AG09319 (cell line): ENCODE results near the gene EPM2A.

ENCODE experiments used
- DNase-seq: peaks from one replicate; pipeline ENCODE4 v3.0.0-alpha.2; 2010; ENCODE audit warnings: low read depth; ENCODE audit errors: extremely low read depth
- CTCF ChIP-seq: IDR thresholded peaks from 2 replicates; pipeline ENCODE4 v1.5.1; 2011; ENCODE audit warnings: low read depth, mild to moderate bottlenecking, inconsistent platforms, low read length, moderate library complexity

Gene EPM2A

DNA sequence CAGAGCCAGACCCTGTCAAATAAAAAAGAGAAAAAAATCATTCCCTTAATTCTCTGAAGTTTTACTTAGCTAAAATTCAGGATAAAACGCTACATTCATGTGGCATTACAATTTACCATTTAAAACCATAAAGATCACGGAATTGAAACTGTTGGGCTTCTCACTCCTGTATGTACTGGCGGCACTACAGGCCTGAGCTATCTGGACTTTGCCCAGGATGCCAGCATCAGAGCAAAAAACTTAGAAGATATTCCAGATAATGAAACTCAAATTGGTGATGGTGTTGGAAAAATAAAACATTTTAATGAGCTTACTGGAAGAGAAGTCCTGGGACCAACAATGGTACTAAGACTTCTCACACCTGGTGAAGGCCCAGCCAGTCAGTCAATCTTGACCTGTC is 14.2 kb downstream of the EPM2A start:
- no peak for TF ChIP-seq CTCF

GRCh38 chr6:145715426-145715825 is 19.9 kb downstream of the EPM2A start:
- DNase-seq = no peak
- TF ChIP-seq CTCF = no peak

More for the DNA sequence above, 14.2 kb downstream of the EPM2A start:
- DNase-seq = no peak

- DNase-seq = no peak
- no peak for TF ChIP-seq CTCF
These were observed 20.6 kb downstream of the EPM2A start for GRCh38 chr6:145714731-145715130.

GRCh38 chr6:145713773-145714172 is 21.5 kb downstream of the EPM2A start:
- no peak for TF ChIP-seq CTCF
- no peak for DNase-seq

GRCh38 chr6:145711372-145711771 is 23.9 kb downstream of the EPM2A start:
- TF ChIP-seq CTCF = no peak
- DNase-seq = no peak

DNA sequence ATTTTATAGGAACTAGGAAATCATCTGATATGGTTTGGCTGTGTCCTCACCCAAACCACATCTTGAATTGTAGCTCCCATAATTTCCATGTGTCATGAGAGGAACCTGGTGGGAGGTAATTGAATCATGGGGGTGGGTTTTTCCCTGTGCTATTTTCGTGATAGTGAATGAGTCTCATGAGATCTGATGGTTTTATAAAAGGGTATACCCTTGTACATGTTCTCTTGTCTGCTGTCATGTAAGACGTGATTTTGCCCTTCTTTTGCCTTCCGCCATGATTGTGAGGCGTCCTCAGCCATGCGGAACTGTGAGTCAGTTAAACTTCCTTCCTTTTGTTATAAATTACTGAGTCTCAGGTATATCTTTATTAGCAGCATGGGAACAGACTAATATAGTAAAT is 27.9 kb downstream of the EPM2A start:
- no peak for DNase-seq
- no peak for TF ChIP-seq CTCF

GRCh38 chr6:145705561-145705960 is 29.8 kb downstream of the EPM2A start:
- DNase-seq = no peak
- TF ChIP-seq CTCF = no peak
